OCI-LY1 (cell line): ENCODE data around the gene KRTAP16-1.
"Not testable (repeated sequence)": the region's sequence is repeated elsewhere in the genome, so short reads cannot be mapped to it uniquely, and the experiment has no call there.

ENCODE experiments used
- H2AFZ ChIP-seq: fragments of 200-600 bp; sonication (generic), shearing (Covaris generic); 2 replicates; pipeline ENCODE4 v1.6.0; 2014; ENCODE audit warnings: antibody characterized with exemption, mild to moderate bottlenecking, low read length
- H3F3A ChIP-seq: fragments of 200-600 bp; sonication (generic), shearing (Covaris generic); 2 replicates; pipeline ENCODE4 v1.6.0; 2014; ENCODE audit warnings: mild to moderate bottlenecking, antibody characterized with exemption, low read length, moderate library complexity; ENCODE audit not compliant: insufficient read depth
- H3K27ac ChIP-seq: fragments of 200-600 bp; sonication (generic); 2 replicates; pipeline ENCODE4 v1.5.1; 2014; ENCODE audit warnings: low read length, mixed run types, mild to moderate bottlenecking, low read depth; ENCODE audit not compliant: poor library complexity, severe bottlenecking
- H3K27me3 ChIP-seq: fragments of 200-600 bp; sonication (generic); 2 replicates; pipeline ENCODE4 v1.6.0; 2014; ENCODE audit warnings: antibody characterized with exemption, mild to moderate bottlenecking, low read length, moderate library complexity; ENCODE audit not compliant: insufficient read depth
- H3K36me3 ChIP-seq: fragments of 200-600 bp; sonication (generic); 2 replicates; pipeline ENCODE4 v1.6.1; 2014; ENCODE audit warnings: mild to moderate bottlenecking, antibody characterized with exemption, low read length, moderate library complexity, mixed read lengths; ENCODE audit not compliant: insufficient read depth
- H3K4me1 ChIP-seq: fragments of 200-600 bp; sonication (generic); 2 replicates; pipeline ENCODE4 v1.5.1; 2014; ENCODE audit warnings: mild to moderate bottlenecking, low read length, moderate library complexity; ENCODE audit not compliant: insufficient read depth, severe bottlenecking
- H3K4me2 ChIP-seq: fragments of 200-600 bp; sonication (generic), shearing (Covaris generic); 2 replicates; pipeline ENCODE4 v1.6.1; 2014; ENCODE audit warnings: low read length
- H3K4me3 ChIP-seq: fragments of 200-600 bp; sonication (generic); 2 replicates; pipeline ENCODE4 v1.5.1; 2014; ENCODE audit warnings: low read length, low read depth, mild to moderate bottlenecking, mixed read lengths; ENCODE audit not compliant: poor library complexity, severe bottlenecking
- H3K79me2 ChIP-seq: fragments of 200-600 bp; shearing (Covaris generic); 2 replicates; pipeline ENCODE4 v1.6.1; 2016; ENCODE audit warnings: mixed run types, low read length, mixed read lengths; ENCODE audit not compliant: insufficient read depth
- H3K9ac ChIP-seq: fragments of 200-600 bp; sonication (generic), shearing (Covaris generic); 2 replicates; pipeline ENCODE4 v1.6.1; 2014; ENCODE audit warnings: mild to moderate bottlenecking, low read length, mixed read lengths
- H3K9me2 ChIP-seq: fragments of 200-600 bp; sonication (generic), shearing (Covaris generic); 2 replicates; pipeline ENCODE4 v1.6.1; 2014; ENCODE audit warnings: low read depth, mild to moderate bottlenecking, low read length, mixed read lengths
- H3K9me3 ChIP-seq: fragments of 200-600 bp; shearing (Covaris generic); 2 replicates; pipeline ENCODE4 v1.6.1; 2014; ENCODE audit warnings: low read length, mixed read lengths
- H4K20me1 ChIP-seq: fragments of 200-600 bp; sonication (generic), shearing (Covaris generic); 2 replicates; pipeline ENCODE4 v1.6.0; 2016; ENCODE audit warnings: mild to moderate bottlenecking, low read length; ENCODE audit not compliant: insufficient read depth
- CTCF ChIP-seq: fragments of 200-600 bp; sonication (generic), shearing (Covaris generic); IDR thresholded peaks from 2 replicates; pipeline ENCODE4 v1.5.1; 2017; ENCODE audit warnings: mild to moderate bottlenecking, antibody characterized with exemption, low read length, moderate library complexity, mixed read lengths
- EZH2 ChIP-seq: fragments of 200-600 bp; sonication (generic), shearing (Covaris generic); IDR thresholded peaks from 2 replicates; pipeline ENCODE4 v1.8.0; 2017; ENCODE audit warnings: borderline replicate concordance, mixed run types, mild to moderate bottlenecking, antibody characterized with exemption, low read length, moderate library complexity, mixed read lengths

The KRTAP16-1 gene

GRCh38 chr17:41351177-41351576 is 42.1 kb upstream of the KRTAP16-1 start:
- TF ChIP-seq EZH2 (no peak), CTCF (no peak)
- Histone ChIP-seq H3K9ac (no peak overlapping the region), H3K27ac (no peak overlapping the region), H3K9me3 (no peaks in the 10 kb centered on the region), H4K20me1 (no peaks in the 10 kb centered on the region), H3K36me3 (no peaks in the 10 kb centered on the region), H3K4me2 (no peak overlapping the region), H3K4me3 (no peak overlapping the region), H3K79me2 (no peaks in the 10 kb centered on the region), H3K9me2 (no peaks in the 10 kb centered on the region), H3F3A (no peaks in the 10 kb centered on the region), H3K27me3 (no peaks in the 10 kb centered on the region), H3K4me1 (no peaks in the 10 kb centered on the region), H2AFZ (no peak overlapping the region)

GRCh38 chr17:41350381-41350878 is 41.3 kb upstream of the KRTAP16-1 start, which contains the start of gene KRT33A:
KRT33A (minus strand) TSS chr17:41350828; CDS start chr17:41350767, 61 bp downstream.
- not testable (repeated sequence) for H3K4me3 ChIP-seq, H3K9ac ChIP-seq, H4K20me1 ChIP-seq, H3K4me2 ChIP-seq, H3K27me3 ChIP-seq, H3K79me2 ChIP-seq, H3K4me1 ChIP-seq, H3K27ac ChIP-seq, H3K36me3 ChIP-seq, H3F3A ChIP-seq, H3K9me2 ChIP-seq, H3K9me3 ChIP-seq, H2AFZ ChIP-seq

GRCh38 chr17:41347869-41348760 is 39.0 kb upstream of the KRTAP16-1 start:
- H3K4me2 ChIP-seq = no peak overlapping the region
- H3K36me3 ChIP-seq = no peaks in the 10 kb centered on the region
- no peaks in the 10 kb centered on the region for H3K4me1 ChIP-seq
- H4K20me1 ChIP-seq = no peaks in the 10 kb centered on the region
- no peak overlapping the region for H3K27ac ChIP-seq
- no peaks in the 10 kb centered on the region for H3K9me3 ChIP-seq
- H3K9me2 ChIP-seq = no peaks in the 10 kb centered on the region
- TF ChIP-seq CTCF (no peak), EZH2 (no peak)
- H2AFZ ChIP-seq = no peak overlapping the region
- H3K4me3 ChIP-seq = no peak overlapping the region
- H3F3A ChIP-seq = no peaks in the 10 kb centered on the region
- H3K27me3 ChIP-seq = no peaks in the 10 kb centered on the region
- no peak overlapping the region for H3K9ac ChIP-seq
- H3K79me2 ChIP-seq = no peaks in the 10 kb centered on the region

GRCh38 chr17:41346421-41346820 is 37.3 kb upstream of the KRTAP16-1 start:
- not testable (repeated sequence) for H3K27me3 ChIP-seq, H3K36me3 ChIP-seq, H2AFZ ChIP-seq, H3K4me1 ChIP-seq, H3K9me3 ChIP-seq, H3K4me2 ChIP-seq, H4K20me1 ChIP-seq, H3K79me2 ChIP-seq, H3F3A ChIP-seq, H3K4me3 ChIP-seq, H3K27ac ChIP-seq, H3K9ac ChIP-seq, H3K9me2 ChIP-seq
